GM19351 (cell line): ENCODE results near the gene RPL37A.

ENCODE experiments used
- ATAC-seq: cut with Tn5 transposase; IDR thresholded peaks from one replicate; pipeline ENCODE4 v1.9.1; 2021; ENCODE audit warnings: mild to moderate bottlenecking, moderate library complexity; ENCODE audit not compliant: unreplicated experiment

Gene RPL37A

DNA sequence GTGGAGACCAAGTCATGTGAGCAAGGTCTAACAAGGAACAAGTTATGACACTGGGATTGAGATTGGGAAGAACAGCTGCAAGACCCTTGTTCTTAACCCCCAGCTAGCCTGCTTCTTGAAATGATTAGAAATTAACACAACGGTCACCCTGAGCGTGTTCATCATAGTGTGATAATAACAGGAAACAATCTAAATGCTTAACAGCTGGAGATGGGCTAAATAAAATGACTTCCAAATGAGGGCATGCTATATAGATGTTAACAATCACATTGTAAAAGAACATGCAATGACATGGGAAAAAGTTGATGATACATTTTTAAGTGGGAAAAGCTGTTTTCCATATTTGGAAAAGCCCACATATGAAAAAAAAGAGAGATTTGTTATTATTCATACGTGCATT, 47.6 kb downstream of the RPL37A start:
- ATAC-seq = no peak

DNA sequence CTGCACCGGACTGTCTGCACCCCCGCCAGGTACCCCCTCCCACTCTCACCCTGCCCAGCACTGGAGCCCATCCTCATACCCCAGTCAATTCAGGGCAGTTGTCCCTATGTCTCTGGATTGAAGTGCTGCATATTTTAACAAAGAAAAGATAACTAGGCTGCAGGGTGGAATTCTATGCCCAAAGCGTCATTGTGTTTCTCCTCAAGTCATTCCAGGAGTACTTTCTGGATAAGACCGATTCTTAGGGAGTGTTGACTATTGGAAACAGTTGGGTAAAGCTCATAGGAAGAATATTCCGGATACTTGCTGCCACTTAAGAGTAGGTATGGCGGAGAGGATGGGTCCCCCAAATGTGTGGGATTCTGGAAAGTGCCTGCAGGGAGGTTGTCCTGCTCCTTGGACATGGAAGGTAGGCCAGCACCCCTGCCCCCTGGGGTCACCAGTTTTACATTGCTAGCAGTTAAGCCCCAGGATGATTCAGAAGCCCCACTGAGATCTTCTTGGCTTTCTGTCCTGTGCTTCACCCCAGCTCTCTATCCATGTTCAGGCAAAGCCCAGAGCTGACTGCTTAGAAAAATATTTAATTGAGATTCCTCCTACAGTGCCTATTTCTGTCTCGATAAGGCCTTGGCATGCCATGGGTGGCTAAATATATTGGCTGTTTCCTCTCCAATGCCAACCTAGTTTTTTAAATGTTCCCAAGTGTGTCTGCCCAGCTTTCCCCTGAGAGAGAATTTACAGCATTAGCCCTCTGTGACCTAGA, 48.2 kb downstream of the RPL37A start:
- ATAC-seq = no peak

DNA sequence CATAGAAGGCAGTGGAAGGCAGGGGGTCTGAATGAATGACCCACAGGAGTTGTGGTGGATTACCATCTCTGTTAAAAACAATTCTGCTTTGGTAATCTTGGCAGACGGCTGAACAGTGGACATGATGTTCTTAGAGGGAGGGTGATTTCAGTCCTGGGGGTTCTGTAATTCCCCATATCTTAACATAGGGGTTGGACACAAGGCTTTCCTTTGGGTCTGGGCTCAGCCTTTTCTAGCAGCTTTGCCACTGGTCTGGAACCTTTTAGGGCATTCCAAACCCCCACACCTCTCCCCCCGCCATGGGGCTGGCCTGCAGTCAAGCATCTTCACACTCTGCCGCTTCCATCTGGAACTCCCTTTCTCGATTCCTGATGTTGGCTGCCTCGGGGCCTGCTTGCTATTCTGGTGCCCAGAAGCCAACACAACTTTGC, 50.3 kb downstream of the RPL37A start:
- no peak for ATAC-seq

DNA sequence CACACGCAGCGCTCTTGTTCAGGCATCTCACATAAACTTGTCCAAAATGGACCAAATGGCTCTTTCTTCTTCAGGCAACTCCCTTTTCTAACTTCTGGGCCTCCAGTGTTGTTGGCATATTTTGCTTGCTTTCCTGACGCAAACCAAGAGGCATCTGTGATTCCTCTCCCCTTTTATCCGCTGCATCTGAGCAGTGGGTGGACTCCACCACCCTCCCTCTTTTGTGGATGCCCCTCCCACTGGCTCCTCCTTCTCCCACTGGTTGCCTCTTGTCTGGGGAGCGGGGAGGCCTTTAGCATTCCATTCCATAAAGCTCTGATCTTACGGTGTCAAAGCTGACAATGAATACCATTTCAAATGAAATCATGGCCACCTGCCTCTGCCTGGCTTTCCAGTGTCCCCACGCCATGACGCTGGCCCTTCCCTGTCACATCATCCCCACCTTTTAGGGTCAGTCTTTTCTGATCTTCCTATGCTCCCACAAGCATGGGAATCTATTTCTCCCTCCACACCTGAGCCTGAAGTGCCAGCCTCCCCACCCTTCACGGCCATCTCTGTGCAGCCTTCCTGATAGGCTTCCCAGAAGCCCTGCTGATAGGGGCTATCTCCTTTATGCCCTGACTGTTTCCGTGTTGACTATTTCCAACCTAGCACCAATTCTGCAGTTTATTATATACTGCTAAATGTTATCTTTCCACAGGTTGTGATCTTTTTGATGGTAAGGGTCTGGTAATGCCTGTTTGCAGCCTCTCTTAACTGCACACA, 51.5 kb downstream of the RPL37A start:
- ATAC-seq = no peak

DNA sequence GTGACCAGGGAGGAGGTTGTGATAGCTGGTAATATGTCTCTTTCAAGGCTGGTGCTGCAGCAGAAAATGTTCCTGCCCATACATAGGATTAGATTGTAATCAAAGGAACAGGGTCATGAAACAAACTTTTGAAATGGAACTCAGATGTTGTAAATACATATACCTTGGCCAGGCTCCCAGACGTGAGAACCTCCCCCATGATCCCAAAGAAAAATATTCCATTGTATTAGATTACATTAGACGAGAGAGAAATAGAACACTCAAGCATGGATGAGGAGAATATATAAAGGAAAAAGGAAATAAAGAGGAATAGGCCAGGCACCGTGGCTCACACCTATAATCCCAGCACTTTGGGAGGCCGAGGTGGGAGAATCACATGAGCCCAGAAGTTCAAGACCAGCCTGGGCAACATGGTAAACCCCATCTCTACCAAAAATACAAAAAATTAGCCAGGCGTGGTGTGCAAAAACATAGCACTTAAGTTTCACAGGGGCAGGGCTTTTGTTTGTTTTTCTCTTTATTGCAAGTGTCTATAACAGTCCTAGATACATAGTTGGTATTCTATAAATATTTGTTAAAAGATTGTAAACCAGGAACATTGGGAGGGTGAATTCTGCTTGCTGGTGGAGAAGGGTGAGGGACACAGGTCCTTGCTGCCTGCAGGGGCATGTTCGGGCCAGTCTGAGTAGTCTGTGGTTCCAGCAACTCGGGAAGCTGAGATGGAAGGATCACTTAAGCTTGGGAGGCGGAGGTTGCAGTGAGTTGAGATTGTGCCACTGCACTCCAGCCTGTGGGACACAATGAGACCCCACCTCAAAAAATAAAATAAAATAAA, 52.8 kb downstream of the RPL37A start:
- no peak for ATAC-seq

DNA sequence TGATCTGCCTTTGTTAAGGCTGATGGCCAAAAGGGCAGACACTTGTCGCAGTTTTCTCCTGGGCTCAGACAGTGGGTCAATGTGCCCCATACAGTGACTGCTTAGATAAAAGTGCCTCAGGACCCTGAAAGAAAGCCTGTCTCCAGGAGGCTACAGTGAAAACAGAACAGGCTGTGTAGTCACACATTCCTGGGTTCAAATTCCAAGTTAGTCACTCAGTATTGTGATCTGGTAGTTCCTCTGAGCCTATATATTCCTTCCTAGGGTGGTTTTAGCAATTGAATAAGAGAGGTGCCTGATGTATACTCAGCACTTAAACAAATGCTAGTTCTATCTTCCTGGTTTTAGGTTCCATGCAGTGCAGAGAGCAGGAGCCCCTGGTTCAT, 54.4 kb downstream of the RPL37A start:
- no peak for ATAC-seq
